Astrocyte of the hippocampus (primary cell): ENCODE measurements around the gene FAM20C.
"Not testable (repeated sequence)": the region's sequence is repeated elsewhere in the genome, so short reads cannot be mapped to it uniquely, and the experiment has no call there.

Experiments
- DNase-seq: peaks from one replicate; pipeline ENCODE4 v3.0.0; 2011; ENCODE audit warnings: low read depth, low spot score

Gene FAM20C

GRCh38 chr7:173209-173918 is 19.0 kb upstream of the FAM20C start:
- DNase-seq, result no peak

DNA sequence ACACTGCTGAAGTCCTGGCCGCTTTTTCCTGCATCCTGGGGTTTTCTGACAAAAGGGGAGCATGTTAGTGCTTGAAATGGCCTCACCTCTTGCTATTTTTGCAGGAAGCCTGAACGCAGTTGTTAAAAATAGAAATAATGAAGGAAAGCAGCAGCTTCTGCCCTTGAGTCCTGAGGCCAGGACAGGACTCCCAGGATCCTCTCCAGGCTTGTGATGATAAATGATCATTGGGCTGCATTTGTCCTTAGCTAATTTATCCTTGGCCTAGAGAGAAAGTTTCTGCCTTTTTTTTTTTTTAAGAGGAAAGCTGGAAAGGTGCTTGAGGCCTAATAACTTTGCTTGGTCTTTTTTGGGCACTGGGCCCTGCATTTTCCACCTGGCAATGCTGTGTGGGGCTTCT is 17.7 kb upstream of the FAM20C start:
- DNase-seq, result no peak

DNA sequence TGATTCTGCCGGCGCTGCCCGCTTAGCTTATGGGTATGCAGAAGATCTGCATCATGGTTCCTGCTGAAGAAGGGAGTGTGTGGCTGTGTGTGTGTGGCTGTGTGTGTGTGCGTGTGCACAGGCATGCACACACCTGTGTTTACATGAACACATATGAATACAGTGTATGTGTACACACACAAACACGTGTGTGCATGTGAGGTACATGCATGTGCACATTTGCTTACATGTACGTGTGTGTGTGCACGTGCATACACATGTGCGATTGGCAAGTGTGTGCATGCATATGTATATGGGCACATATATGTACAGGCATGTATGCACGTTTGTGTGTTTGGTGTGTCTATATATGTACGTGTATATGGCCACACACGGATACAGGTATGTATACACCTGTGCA is 16.4 kb upstream of the FAM20C start:
- no peak for DNase-seq

GRCh38 chr7:176381-176780 is 16.0 kb upstream of the FAM20C start:
- DNase-seq, result no peak

DNA sequence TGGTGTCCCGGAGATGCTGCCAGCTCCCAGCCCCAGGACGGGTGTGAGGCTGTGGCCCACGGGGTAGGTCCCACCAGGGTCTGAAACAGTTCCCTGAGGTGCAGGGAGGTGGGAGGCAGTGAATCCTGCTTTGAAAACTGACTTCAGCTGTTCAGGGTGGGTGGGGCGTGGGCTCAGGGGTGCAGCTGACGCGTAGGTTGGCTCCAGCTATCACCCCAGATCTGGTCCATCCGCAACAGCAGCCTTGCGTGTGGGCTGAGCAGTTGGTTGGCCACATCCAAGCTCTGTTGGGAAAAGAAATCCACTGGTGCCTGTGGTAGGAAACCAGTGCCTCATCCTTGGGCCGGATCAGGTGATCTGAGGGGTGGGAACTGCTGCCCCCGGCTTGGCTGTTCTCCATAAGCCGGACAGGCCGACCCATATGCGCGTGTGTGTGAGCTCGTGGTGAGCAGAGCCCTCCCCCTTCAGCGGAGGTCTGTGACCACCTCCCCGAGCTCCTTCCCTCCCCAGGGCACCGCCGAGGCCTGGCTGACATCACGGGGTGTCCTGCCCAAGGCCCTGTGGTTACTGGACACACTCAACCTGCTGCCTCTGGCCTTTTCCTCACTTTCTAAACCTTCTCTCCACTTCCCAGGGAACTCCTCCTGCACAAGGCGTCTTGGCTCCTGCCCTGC is 15.4 kb upstream of the FAM20C start:
- DNase-seq, result no peak

DNA sequence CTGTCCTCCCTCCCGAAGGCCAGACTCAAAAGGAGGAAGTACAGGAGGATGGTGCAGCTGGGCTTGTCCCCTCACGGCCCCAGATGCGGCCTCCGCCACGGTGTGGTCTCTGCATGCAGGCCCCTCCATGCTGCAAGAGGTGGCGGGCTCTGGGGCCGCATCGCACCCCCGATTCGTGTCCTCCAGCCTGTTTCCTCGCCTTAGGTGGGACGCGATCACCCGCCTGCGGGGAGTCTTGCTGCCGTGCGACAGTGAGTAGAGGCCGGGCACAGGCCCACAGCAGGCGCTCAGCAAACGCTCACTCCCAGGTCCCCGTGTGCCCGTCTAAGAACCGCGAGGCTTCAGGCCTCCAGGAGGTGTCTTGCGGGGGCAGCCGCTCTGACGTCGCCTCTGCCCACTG is 13.9 kb upstream of the FAM20C start:
- no peak for DNase-seq

DNA sequence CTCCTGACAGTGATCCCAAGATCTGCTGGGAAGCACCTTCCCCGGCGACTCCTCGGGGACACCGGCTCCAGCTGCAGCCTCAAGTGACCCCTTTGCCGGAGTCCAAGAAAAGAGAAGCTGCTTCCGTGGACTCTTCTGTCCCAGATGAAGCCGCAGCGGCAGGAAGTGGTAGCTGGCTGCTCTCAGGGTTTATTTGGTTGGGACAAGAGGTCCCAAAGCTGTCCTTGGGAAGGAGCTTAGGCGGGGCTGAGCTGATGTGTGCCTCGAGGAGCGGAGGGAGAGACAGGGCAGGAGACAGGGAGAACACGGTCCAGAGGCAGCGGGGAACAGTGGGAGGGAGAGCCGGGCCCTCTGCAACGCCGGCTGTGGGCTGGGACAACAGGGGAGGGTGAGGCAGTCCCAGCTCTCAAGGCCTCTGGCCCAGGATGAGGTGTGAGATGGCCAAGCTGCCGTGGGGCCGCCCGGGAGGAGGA is 13.1 kb upstream of the FAM20C start:
- no peak for DNase-seq

- no peak for DNase-seq
Measured at GRCh38 chr7:179948-180694, 12.2 kb upstream of the FAM20C start.

DNA sequence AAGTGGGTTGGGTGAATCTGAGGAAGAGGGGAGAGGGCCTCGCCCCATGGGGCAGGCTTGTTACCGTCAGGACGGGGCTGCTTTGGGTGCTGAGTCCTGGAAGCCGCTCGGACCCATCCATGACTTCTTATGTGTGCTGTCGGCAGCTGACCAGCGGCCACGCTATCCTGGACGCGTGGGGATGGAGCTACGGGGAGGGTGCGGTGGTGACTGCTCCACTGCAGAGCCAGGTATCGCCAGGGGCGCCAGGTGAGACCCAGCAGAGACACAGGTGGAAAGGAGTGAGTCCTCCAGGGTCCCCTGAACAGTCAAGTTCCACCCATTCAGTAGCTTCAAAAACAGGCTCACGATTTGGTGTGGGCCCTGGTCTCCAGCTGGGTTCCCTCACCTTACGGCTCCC is 10.6 kb upstream of the FAM20C start:
- no peak for DNase-seq

DNA sequence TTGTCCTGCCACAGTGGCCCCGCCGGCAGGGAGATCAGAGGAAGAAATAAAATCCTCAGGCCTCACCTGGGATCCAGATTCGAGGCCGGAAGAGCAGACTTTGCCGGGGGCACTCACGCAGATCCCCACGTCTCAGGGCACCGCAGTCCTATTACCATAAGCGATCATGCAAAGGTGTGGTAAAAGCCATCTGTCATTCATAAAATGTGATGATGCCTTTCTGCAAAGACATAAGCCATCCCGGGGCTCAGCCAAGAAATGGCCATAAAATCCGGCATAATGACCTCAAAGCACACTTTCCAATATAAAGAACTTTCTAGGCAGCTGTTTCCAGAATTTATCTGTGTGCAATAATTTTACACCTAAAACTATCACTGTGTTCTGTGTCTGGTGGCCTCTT is 9.9 kb upstream of the FAM20C start:
- DNase-seq, result not testable (repeated sequence)

GRCh38 chr7:183496-184292 is 8.7 kb upstream of the FAM20C start:
- no peak for DNase-seq

DNA sequence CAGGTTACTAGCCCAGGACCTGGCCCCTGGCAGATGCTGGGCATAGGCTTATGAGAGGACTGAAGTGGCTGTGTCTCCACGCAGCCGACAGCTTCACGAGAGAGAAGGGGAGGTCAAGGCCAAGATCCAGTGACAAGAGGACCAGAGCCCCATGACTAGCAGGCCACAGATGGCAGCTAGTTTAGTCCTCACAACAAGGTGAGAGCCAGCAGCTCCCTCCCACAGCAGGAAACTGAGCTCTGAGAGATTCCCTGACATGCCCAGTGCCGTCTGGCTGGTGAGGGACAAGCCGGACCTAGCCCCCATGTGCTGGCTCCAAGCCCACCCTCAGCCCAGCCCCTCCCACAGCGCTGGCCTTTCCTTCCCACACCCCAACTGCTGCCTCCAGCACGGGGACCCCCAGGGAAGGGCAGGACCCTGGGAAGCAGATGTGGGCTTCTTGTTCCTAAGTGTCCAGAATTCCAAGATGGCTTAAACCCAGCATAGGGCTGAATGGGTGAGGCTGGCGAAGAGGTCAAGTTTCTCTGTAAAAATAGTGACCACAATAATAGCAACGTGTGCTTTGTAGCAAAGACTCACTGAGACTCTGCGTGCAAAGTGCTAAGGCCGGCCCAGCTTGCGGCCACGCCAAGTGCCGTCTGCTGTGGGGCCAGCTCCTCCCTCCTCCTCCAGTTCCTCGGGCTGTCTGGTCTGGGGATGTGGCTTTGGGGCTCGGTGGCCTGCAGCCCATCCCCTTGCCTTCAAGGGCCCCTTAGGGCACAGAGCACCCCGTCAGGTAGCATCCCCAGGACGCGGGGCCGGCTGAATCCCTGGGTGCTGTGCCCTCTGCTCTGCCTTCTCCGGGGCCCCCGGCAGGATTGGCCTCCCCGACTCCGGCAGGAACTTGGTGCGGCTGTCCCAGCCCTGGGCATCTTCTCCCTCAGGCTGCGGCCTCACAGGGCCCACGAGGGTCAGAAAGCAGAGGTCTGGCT is 7.8 kb upstream of the FAM20C start:
- DNase-seq, result no peak

- DNase-seq, result no peak
Measured at GRCh38 chr7:186516-187113, 5.8 kb upstream of the FAM20C start.

- DNase-seq, result no peak
Measured at GRCh38 chr7:187227-187927, 5.0 kb upstream of the FAM20C start.

DNA sequence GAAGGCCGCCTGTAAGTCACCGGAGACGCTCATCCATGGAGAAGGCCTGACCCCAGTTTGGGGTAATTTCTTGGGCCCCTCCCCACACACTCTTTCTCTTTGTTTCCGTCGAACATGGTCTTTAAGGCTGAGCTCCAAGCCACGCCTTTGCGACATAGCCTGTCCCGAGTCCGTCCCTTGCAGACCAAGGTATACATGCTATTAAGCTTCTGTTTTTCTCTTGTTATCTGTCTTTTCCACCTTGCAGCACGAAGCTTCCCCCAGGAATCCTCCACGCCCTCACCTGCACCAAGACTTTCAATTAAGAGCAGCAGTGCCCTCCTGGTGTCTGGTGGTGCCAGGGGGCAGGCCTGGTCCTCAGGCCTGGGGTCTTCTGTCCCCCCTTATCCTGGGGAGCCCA is 4.2 kb upstream of the FAM20C start:
- DNase-seq, result no peak

GRCh38 chr7:188727-189500 is 3.5 kb upstream of the FAM20C start:
- DNase-seq, result no peak

GRCh38 chr7:189719-190118 is 2.7 kb upstream of the FAM20C start:
- no peak for DNase-seq

DNA sequence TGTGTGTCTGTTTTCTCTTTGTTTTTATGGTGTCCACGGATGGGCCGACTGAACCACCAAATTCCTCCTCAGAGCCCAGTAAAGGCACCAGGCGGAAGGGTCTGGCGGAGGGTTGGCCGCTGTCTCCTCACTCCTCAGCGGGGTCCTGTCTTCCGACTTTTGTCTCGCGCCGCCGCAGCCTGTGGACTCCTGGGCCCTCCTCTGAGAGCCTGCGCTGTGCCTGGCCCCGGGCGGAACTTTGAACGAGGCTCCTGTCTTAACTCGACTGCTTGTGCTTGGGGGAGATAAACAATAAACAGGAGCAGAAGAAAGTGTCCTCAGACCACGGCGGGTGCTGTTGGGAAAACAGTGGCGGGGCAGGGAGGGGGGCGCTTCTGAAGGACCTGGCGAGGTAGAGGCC is 2.2 kb upstream of the FAM20C start:
- no peak for DNase-seq
